Fibroblast of mammary gland (primary cell): ENCODE results near the gene TMCC2.
"Not testable (repeated sequence)": the region's sequence is repeated elsewhere in the genome, so short reads cannot be mapped to it uniquely, and the experiment has no call there.

Experiments
- DNase-seq: peaks from one replicate; pipeline ENCODE4 v3.0.0-alpha.2; 2010; ENCODE audit warnings: low read depth
- H3K4me3 ChIP-seq: 2 replicates; pipeline ENCODE4 v1.5.1; 2011; ENCODE audit warnings: low read depth, mild to moderate bottlenecking, low read length, moderate library complexity; ENCODE audit not compliant: control insufficient read depth
- CTCF ChIP-seq: conservative IDR thresholded peaks from 2 replicates; pipeline ENCODE4 v1.5.1; 2011; ENCODE audit warnings: low read depth, low read length, inconsistent platforms; ENCODE audit not compliant: control insufficient read depth, insufficient read depth

TMCC2 gene

GRCh38 chr1:205227584-205228013 lies at the start of gene TMCC2:
TMCC2 (plus strand) TSS chr1:205227946; CDS start chr1:205228565, 619 bp downstream.
- TF ChIP-seq CTCF, result no peak
- peak within 1 kb of the TSS; percentile 68 for H3K4me3 ChIP-seq
- DNase-seq, result peak; percentile 84

- TF ChIP-seq CTCF, result no peak
- H3K4me3 ChIP-seq, result no peak overlapping the region
- peak; percentile 37 for DNase-seq
Measured at GRCh38 chr1:205179842-205180241, 47.9 kb upstream of the TMCC2 start.

- H3K4me3 ChIP-seq, DNase-seq: not testable (repeated sequence)
Measured at GRCh38 chr1:205180331-205180730, 47.4 kb upstream of the TMCC2 start.

- H3K4me3 ChIP-seq, result no peak overlapping the region
- no peak for TF ChIP-seq CTCF
- DNase-seq, result no peak
Measured at GRCh38 chr1:205182930-205183329, 44.8 kb upstream of the TMCC2 start.

GRCh38 chr1:205183676-205184335 lies 43.9 kb upstream of the TMCC2 start:
- no peak overlapping the region for H3K4me3 ChIP-seq
- peak; percentile 67 for DNase-seq
- TF ChIP-seq CTCF, result no peak

- no peak for TF ChIP-seq CTCF
- DNase-seq, result no peak
Measured at GRCh38 chr1:205186191-205186590, 41.6 kb upstream of the TMCC2 start.

GRCh38 chr1:205187420-205187819 lies 40.3 kb upstream of the TMCC2 start:
- TF ChIP-seq CTCF, result no peak
- no peak for DNase-seq
- no peak overlapping the region for H3K4me3 ChIP-seq

More at GRCh38 chr1:205186191-205186590, 41.6 kb upstream of the TMCC2 start:
- H3K4me3 ChIP-seq, result no peak overlapping the region
